SK-N-SH (cell line): ENCODE data around the gene TP53BP2. TPM values are rescaled to one million over a fixed set of nuclear protein-coding genes. Genes with fewer than 3 reads are reported as not detected.

Experiments used
- CTCF ChIA-PET: fragments of 300-600, 350-600 bp; formaldehyde crosslinking; extraction: SDS; loops from one replicate; lab custom pipeline; 2021; lab: Yijun Ruan, JAX
- POLR2A ChIA-PET: fragments of 350-600 bp; sonication (Branson Sonifier 250); formaldehyde crosslinking; extraction: SDS; loops from one replicate; lab custom pipeline; 2020; ENCODE audit warnings: antibody characterized with exemption, inconsistent platforms; lab: Yijun Ruan, JAX
- DNase-seq: peaks from one replicate; pipeline ENCODE4 v3.0.0; 2012
- H2AFZ ChIP-seq: fragments of 200-600 bp; sonication (generic); 2 replicates; pipeline ENCODE4 v1.8.1; 2016; ENCODE audit warnings: antibody characterized with exemption, mild to moderate bottlenecking, low read depth
- H3F3A ChIP-seq: fragments of 200-600 bp; sonication (generic); replicated peaks from 2 replicates; pipeline ENCODE3; 2016; ENCODE audit warnings: antibody characterized with exemption, mild to moderate bottlenecking; ENCODE audit not compliant: insufficient read depth
- H3K27ac ChIP-seq, 2 experiments: fragments of 200-500 bp in 1 of 2; fragments of 200-600 bp in 1 of 2; sonication (Bioruptor generic) in 1 of 2; sonication (generic), shearing (Covaris generic) in 1 of 2; 2 replicates each; pipeline versions ENCODE4 v1.5.1 to v1.6.1; 2014 to 2016; ENCODE audit warnings: low read depth in 2 of 2, inconsistent platforms in 1 of 2, low read length in 1 of 2, mild to moderate bottlenecking in 1 of 2, mixed read lengths in 1 of 2
- H3K27me3 ChIP-seq: fragments of 200-600 bp; sonication (generic), shearing (Covaris generic); 2 replicates; pipeline ENCODE4 v1.6.1; 2016; ENCODE audit warnings: mixed run types; ENCODE audit not compliant: insufficient read depth
- H3K36me3 ChIP-seq, 2 experiments: fragments of 200-500 bp in 1 of 2; fragments of 200-600 bp in 1 of 2; sonication (Bioruptor generic) in 1 of 2; sonication (generic) in 1 of 2; replicated peaks in 1 of 2; 2 replicates each; pipeline versions ENCODE3 to v1.5.1; 2014 to 2016; ENCODE audit warnings: low read length in 1 of 2, mild to moderate bottlenecking in 1 of 2; ENCODE audit not compliant: insufficient read depth in 2 of 2, control insufficient read depth in 1 of 2
- H3K4me1 ChIP-seq, 2 experiments: fragments of 200-500 bp in 1 of 2; fragments of 200-600 bp in 1 of 2; sonication (Bioruptor generic) in 1 of 2; sonication (generic), shearing (Covaris generic) in 1 of 2; 2 replicates each; pipeline versions ENCODE4 v1.5.1 to v1.6.1; 2014 to 2016; ENCODE audit warnings: low read depth in 1 of 2, low read length in 1 of 2, mixed run types in 1 of 2; ENCODE audit not compliant: insufficient read depth in 2 of 2, control insufficient read depth in 1 of 2
- H3K4me2 ChIP-seq: fragments of 200-600 bp; sonication (generic), shearing (Covaris generic); 2 replicates; pipeline ENCODE4 v1.6.1; 2017; ENCODE audit warnings: mixed run types
- H3K4me3 ChIP-seq, 2 experiments: fragments of 200-500 bp in 1 of 2; fragments of 200-600 bp in 1 of 2; sonication (Bioruptor generic) in 1 of 2; sonication (generic), shearing (Covaris generic) in 1 of 2; 2 replicates each; pipeline versions ENCODE4 v1.5.1 to v1.8.1; 2014 to 2016; ENCODE audit warnings: low read depth in 2 of 2, inconsistent platforms in 1 of 2, low read length in 1 of 2, mild to moderate bottlenecking in 1 of 2, mixed read lengths in 1 of 2, moderate library complexity in 1 of 2
- H3K79me2 ChIP-seq: fragments of 200-600 bp; sonication (generic); 2 replicates; pipeline ENCODE4 v1.8.1; 2017; ENCODE audit warnings: mild to moderate bottlenecking; ENCODE audit not compliant: insufficient read depth
- H3K9ac ChIP-seq: fragments of 200-600 bp; sonication (generic); 2 replicates; pipeline ENCODE4 v1.6.1; 2017; ENCODE audit warnings: mixed run types
- H3K9me2 ChIP-seq: fragments of 200-600 bp; sonication (generic); 2 replicates; pipeline ENCODE4 v1.6.1; 2017; ENCODE audit warnings: mixed run types
- H3K9me3 ChIP-seq: fragments of 200-600 bp; sonication (generic); 2 replicates; pipeline ENCODE4 v1.6.1; 2017; ENCODE audit warnings: mixed run types, mild to moderate bottlenecking, moderate library complexity
- H4K20me1 ChIP-seq: fragments of 200-600 bp; sonication (generic); 2 replicates; pipeline ENCODE4 v1.6.1; 2017; ENCODE audit warnings: mild to moderate bottlenecking, mixed run types; ENCODE audit not compliant: insufficient read depth
- CHD2 ChIP-seq: fragments of 150-350 bp; IDR thresholded peaks from 2 replicates; pipeline ENCODE4 v1.6.1; 2018; ENCODE audit warnings: low read length; ENCODE audit not compliant: partially characterized antibody
- EZH2phosphoT487 ChIP-seq: fragments of 200-600 bp; sonication (generic); IDR thresholded peaks from 2 replicates; pipeline ENCODE4 v1.6.1; 2017; ENCODE audit warnings: low read depth, mixed run types, mild to moderate bottlenecking, antibody characterized with exemption, moderate library complexity, borderline replicate concordance
- MEF2A ChIP-seq: IDR thresholded peaks from 2 replicates; pipeline ENCODE4 v1.4.0; 2012; ENCODE audit warnings: low read depth, borderline replicate concordance
- NFIC ChIP-seq: IDR thresholded peaks from 2 replicates; pipeline ENCODE4 v1.4.0; 2012; ENCODE audit warnings: borderline replicate concordance
- NRF1 ChIP-seq: IDR thresholded peaks from 2 replicates; pipeline ENCODE4 v1.6.1; 2012; ENCODE audit warnings: low read depth, mild to moderate bottlenecking, low read length
- RAD21 ChIP-seq: IDR thresholded peaks from 2 replicates; pipeline ENCODE4 v1.6.1; 2012; ENCODE audit warnings: mild to moderate bottlenecking, low read length
- RCOR1 ChIP-seq: fragments of 150-350 bp; IDR thresholded peaks from 2 replicates; pipeline ENCODE4 v1.6.1; 2017; ENCODE audit warnings: antibody characterized with exemption, low read length
- RFX5 ChIP-seq: IDR thresholded peaks from 2 replicates; pipeline ENCODE4 v1.6.1; 2012; ENCODE audit warnings: mild to moderate bottlenecking, improper control_type of control experiment, low read length
- WGBS: methylation state at CpG from one replicate; pipeline ENCODE4 v1.1.6; 2017; ENCODE audit warnings: low lambda C conversion rate; 5-methylcytosine and 5-hydroxymethylcytosine counted together
- polyA plus RNA-seq, 3 experiments: library from polyadenylated mRNA; depleted of rRNA; stranded (reverse); fragments of >200 nt; gene quantifications; 2 replicates each; pipeline ENCODE4 v1.2.3, GENCODE V29; 2012
- TF ChIP-seq, protein P1 (sequence below): IDR thresholded peaks from 2 replicates; pipeline ENCODE4 v1.4.0; 2012; ENCODE audit warnings: low read depth
- TF ChIP-seq, protein P2 (sequence below): IDR thresholded peaks from 2 replicates; pipeline ENCODE4 v1.6.1; 2012; ENCODE audit warnings: mild to moderate bottlenecking, low read depth, low read length, moderate library complexity
- TF ChIP-seq, protein P3 (sequence below): fragments of 200-600 bp; sonication (generic); IDR thresholded peaks from 2 replicates; pipeline ENCODE4 v1.6.1; 2017; ENCODE audit warnings: antibody characterized with exemption, mild to moderate bottlenecking, moderate library complexity
- TF ChIP-seq, protein P4 (sequence below): IDR thresholded peaks from 2 replicates; pipeline ENCODE4 v1.4.0; 2012; ENCODE audit warnings: low read depth, borderline replicate concordance

Gene TP53BP2
- polyA plus RNA-seq, 1 of the 3 experiments (the other 2 are of a cell fraction), result 11.4 TPM

DNA sequence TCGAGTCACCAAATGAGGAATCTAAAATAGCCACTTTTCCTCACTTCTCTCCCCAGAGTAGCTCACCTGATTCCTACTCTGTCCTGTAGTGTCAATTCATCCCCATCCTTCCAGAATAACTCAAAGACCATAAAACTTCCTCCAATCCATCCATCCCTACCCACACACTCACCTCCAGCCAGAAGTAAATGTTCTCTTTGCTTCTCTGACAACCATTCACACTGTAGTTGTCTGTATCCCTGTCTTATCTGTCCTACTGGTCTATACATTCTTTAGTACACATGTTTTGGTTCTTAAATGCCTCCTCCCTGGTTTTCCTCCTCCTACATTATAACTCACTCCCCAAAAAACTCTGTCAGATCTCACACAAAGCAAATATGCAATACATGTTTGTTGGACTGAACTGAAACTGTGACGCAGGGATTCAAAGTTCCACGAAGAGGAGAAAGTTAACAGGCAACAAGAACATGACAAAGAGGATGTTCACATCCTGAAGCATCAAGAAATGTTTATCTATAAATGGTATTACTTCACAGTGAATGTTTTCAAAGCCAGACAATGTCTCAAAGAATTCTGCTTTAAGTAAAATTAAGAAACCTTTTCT is 11.0 kb downstream of the TP53BP2 start:
- peak overlapping the region; percentile 23; the same call in 1 of the 2 replicates for H3K9ac ChIP-seq
- H3K4me2 ChIP-seq, result peak overlapping the region; percentile 35; the same call in 1 of the 2 replicates
- no peaks in the 10 kb centered on the region for H3K36me3 ChIP-seq
- H2AFZ ChIP-seq, result no peak overlapping the region
- POLR2A ChIA-PET, result no interaction called here
- WGBS, result 80% methylated on average over 3 of the region's 3 CpGs
- no peaks in the 10 kb centered on the region for H3K9me3 ChIP-seq
- H3K27ac ChIP-seq, result peak overlapping the region in 1 of 2 experiments; percentile 98; a peak in 2 of 4 replicates
- peaks cover 90% of the 10 kb centered on the region for H3K79me2 ChIP-seq
- DNase-seq, result no peak
- peaks cover 26% of the 10 kb centered on the region for H3F3A ChIP-seq
- peaks cover 23 to 51% of the 10 kb centered on the region in 2 experiments for H3K4me1 ChIP-seq
- H3K9me2 ChIP-seq, result no peaks in the 10 kb centered on the region
- CTCF ChIA-PET, result interaction anchor here (3.6 kb wide), 1 partner anchor 11 kb away, joined by 17 read pairs; the partner anchor contains the start of gene TP53BP2
- peaks cover 57% of the 10 kb centered on the region for H4K20me1 ChIP-seq
- TF ChIP-seq CHD2 (no peak), EZH2phosphoT487 (no peak), RAD21 (no peak), RFX5 (no peak), RCOR1 (no peak), MEF2A (no peak), NRF1 (no peak), NFIC (no peak)
- TF ChIP-seq, protein P1, sequence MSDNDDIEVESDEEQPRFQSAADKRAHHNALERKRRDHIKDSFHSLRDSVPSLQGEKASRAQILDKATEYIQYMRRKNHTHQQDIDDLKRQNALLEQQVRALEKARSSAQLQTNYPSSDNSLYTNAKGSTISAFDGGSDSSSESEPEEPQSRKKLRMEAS, result no peak
- TF ChIP-seq, protein P2, sequence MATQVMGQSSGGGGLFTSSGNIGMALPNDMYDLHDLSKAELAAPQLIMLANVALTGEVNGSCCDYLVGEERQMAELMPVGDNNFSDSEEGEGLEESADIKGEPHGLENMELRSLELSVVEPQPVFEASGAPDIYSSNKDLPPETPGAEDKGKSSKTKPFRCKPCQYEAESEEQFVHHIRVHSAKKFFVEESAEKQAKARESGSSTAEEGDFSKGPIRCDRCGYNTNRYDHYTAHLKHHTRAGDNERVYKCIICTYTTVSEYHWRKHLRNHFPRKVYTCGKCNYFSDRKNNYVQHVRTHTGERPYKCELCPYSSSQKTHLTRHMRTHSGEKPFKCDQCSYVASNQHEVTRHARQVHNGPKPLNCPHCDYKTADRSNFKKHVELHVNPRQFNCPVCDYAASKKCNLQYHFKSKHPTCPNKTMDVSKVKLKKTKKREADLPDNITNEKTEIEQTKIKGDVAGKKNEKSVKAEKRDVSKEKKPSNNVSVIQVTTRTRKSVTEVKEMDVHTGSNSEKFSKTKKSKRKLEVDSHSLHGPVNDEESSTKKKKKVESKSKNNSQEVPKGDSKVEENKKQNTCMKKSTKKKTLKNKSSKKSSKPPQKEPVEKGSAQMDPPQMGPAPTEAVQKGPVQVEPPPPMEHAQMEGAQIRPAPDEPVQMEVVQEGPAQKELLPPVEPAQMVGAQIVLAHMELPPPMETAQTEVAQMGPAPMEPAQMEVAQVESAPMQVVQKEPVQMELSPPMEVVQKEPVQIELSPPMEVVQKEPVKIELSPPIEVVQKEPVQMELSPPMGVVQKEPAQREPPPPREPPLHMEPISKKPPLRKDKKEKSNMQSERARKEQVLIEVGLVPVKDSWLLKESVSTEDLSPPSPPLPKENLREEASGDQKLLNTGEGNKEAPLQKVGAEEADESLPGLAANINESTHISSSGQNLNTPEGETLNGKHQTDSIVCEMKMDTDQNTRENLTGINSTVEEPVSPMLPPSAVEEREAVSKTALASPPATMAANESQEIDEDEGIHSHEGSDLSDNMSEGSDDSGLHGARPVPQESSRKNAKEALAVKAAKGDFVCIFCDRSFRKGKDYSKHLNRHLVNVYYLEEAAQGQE, result no peak
- TF ChIP-seq, protein P3, sequence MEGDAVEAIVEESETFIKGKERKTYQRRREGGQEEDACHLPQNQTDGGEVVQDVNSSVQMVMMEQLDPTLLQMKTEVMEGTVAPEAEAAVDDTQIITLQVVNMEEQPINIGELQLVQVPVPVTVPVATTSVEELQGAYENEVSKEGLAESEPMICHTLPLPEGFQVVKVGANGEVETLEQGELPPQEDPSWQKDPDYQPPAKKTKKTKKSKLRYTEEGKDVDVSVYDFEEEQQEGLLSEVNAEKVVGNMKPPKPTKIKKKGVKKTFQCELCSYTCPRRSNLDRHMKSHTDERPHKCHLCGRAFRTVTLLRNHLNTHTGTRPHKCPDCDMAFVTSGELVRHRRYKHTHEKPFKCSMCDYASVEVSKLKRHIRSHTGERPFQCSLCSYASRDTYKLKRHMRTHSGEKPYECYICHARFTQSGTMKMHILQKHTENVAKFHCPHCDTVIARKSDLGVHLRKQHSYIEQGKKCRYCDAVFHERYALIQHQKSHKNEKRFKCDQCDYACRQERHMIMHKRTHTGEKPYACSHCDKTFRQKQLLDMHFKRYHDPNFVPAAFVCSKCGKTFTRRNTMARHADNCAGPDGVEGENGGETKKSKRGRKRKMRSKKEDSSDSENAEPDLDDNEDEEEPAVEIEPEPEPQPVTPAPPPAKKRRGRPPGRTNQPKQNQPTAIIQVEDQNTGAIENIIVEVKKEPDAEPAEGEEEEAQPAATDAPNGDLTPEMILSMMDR, result no peak
- TF ChIP-seq, protein P4, sequence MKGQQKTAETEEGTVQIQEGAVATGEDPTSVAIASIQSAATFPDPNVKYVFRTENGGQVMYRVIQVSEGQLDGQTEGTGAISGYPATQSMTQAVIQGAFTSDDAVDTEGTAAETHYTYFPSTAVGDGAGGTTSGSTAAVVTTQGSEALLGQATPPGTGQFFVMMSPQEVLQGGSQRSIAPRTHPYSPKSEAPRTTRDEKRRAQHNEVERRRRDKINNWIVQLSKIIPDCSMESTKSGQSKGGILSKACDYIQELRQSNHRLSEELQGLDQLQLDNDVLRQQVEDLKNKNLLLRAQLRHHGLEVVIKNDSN, result no peak
- no peak overlapping the region for H3K4me3 ChIP-seq
- H3K27me3 ChIP-seq, result no peaks in the 10 kb centered on the region
